ENCODE data around the gene HOXC9. TPM values are rescaled to one million over a fixed set of nuclear protein-coding genes. Genes with fewer than 3 reads are reported as not detected.

Gene HOXC9
- total and polyA plus RNA-seq, 2 experiments from 2014 or later = not detected

DNA sequence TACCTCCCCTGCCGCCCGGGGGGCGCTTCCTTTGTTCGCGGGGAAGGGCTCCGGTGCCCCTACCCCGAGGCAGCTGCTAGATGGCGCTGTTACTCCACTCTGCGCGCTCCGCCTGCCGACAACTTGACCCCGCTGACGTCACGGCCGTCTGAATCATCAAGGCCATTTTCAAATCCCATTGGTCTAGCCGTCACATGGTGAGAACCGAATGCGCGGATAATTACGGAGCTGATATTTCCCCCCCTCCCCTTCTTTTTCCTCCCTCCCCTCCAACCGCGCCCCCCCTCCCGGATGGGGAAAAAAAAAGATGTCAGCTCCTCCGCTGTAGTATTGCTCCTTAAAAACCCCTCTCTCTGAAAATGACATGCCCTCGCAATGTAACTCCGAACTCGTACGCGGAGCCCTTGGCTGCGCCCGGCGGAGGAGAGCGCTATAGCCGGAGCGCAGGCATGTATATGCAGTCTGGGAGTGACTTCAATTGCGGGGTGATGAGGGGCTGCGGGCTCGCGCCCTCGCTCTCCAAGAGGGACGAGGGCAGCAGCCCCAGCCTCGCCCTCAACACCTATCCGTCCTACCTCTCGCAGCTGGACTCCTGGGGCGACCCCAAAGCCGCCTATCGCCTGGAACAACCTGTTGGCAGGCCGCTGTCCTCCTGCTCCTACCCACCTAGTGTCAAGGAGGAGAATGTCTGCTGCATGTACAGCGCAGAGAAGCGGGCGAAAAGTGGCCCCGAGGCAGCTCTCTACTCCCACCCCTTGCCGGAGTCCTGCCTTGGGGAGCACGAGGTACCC lies 14.9 kb upstream of the HOXC9 start, which contains the start of gene HOXC10:
TSS of gene HOXC10 (plus strand) at position 246 of the 791 bp plus-strand sequence. CDS start at position 360, 114 bp downstream.
- H3K9me3 ChIP-seq (ENCODE audit: low read depth) = no peaks in the 10 kb centered on the region
- no peak within 1 kb of the TSS for H3K4me3 ChIP-seq
- no peak within 1 kb of the TSS for H3K27ac ChIP-seq
- H3K27me3 ChIP-seq = peaks cover 100% of the 10 kb centered on the region
- TF ChIP-seq CTCF (IDR thresholded peaks at IDR 0.05; ENCODE audit: low read depth, low read length) = peak; percentile 51
- H3K36me3 ChIP-seq = no peaks in the 10 kb centered on the region
- no peaks in the 10 kb centered on the region for H3K4me1 ChIP-seq (ENCODE audit: low read depth)
- DNase-seq (ENCODE audit: low read depth in 1 of 2, low spot score in 1 of 2) = peak; percentile 80 to 88

DNA sequence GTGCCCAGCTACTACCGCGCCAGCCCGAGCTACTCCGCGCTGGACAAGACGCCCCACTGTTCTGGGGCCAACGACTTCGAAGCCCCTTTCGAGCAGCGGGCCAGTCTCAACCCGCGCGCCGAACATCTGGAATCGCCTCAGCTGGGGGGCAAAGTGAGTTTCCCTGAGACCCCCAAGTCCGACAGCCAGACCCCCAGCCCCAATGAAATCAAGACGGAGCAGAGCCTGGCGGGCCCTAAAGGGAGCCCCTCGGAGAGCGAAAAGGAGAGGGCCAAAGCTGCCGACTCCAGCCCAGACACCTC lies 14.3 kb upstream of the HOXC9 start:
- peaks cover 100% of the 10 kb centered on the region for H3K27me3 ChIP-seq
- TF ChIP-seq CTCF (IDR thresholded peaks at IDR 0.05; ENCODE audit: low read depth, low read length) = no peak
- H3K4me3 ChIP-seq = no peak overlapping the region
- DNase-seq (ENCODE audit: low read depth in 1 of 2, low spot score in 1 of 2) = no peak
- H3K27ac ChIP-seq = no peak overlapping the region
- H3K9me3 ChIP-seq (ENCODE audit: low read depth) = no peaks in the 10 kb centered on the region
- no peaks in the 10 kb centered on the region for H3K4me1 ChIP-seq (ENCODE audit: low read depth)
- H3K36me3 ChIP-seq = no peaks in the 10 kb centered on the region

GRCh38 chr12:53985994-53986685 lies 13.8 kb upstream of the HOXC9 start:
- H3K27ac ChIP-seq = no peak overlapping the region
- no peak overlapping the region for H3K4me3 ChIP-seq
- DNase-seq (ENCODE audit: low read depth in 1 of 2, low spot score in 1 of 2) = no peak
- no peaks in the 10 kb centered on the region for H3K4me1 ChIP-seq (ENCODE audit: low read depth)
- H3K9me3 ChIP-seq (ENCODE audit: low read depth) = no peaks in the 10 kb centered on the region
- H3K27me3 ChIP-seq = peaks cover 100% of the 10 kb centered on the region
- H3K36me3 ChIP-seq = no peaks in the 10 kb centered on the region
- no peak for TF ChIP-seq CTCF (IDR thresholded peaks at IDR 0.05; ENCODE audit: low read depth, low read length)

DNA sequence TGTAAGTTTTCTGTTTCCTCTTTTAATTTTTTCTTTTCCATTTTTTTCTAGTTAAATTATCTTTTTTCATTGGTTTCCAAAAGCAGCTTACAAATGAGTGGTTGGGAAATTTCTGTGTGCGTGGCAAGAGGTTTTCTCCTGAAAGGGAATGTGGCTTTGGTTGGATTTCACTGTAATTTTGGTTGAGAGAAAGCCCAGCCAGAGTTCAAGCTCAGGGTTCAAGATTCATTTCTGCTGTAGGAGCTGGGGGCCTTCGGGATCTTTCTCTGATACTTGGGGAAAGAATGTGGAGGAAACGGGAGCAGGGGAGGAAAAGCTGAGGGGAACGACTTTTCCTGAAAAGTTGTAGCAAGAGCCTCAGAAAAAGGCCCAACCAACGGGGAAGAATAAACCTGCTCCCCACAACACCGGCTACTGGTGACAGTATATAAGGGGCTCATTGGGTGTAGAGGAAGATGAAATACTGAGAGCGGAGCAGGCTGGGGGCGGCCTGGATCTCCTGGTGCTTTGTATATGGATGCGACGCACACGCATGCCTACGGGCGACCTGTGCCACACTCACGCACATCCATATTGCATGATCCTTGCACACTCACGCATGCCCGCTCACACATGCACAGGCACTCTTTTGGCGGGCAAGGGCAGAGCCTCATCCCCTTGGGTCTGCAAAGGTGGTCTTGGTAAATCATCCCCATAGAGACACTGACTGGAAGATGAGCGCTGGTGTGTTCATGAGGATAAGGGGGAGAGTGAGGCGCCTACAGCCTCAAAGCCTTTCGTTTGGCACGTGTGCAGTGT lies 13.1 kb upstream of the HOXC9 start:
- Histone ChIP-seq H3K4me3 (no peak overlapping the region), H3K36me3 (no peaks in the 10 kb centered on the region), H3K9me3 (ENCODE audit: low read depth) (no peaks in the 10 kb centered on the region), H3K27me3 (peaks cover 100% of the 10 kb centered on the region), H3K27ac (no peak overlapping the region), H3K4me1 (ENCODE audit: low read depth) (no peaks in the 10 kb centered on the region)
- TF ChIP-seq CTCF (IDR thresholded peaks at IDR 0.05; ENCODE audit: low read depth, low read length) = no peak
- DNase-seq (ENCODE audit: low read depth in 1 of 2, low spot score in 1 of 2) = no peak

GRCh38 chr12:53987787-53988230 lies 12.2 kb upstream of the HOXC9 start:
- Histone ChIP-seq H3K27me3 (peaks cover 100% of the 10 kb centered on the region), H3K4me1 (ENCODE audit: low read depth) (no peaks in the 10 kb centered on the region)

More at GRCh38 chr12:53987787-53988230, 12.2 kb upstream of the HOXC9 start:
- no peak for DNase-seq (ENCODE audit: low read depth in 1 of 2, low spot score in 1 of 2)
- Histone ChIP-seq H3K36me3 (no peaks in the 10 kb centered on the region), H3K9me3 (ENCODE audit: low read depth) (no peaks in the 10 kb centered on the region), H3K4me3 (no peak overlapping the region), H3K27ac (no peak overlapping the region)
- no peak for TF ChIP-seq CTCF (IDR thresholded peaks at IDR 0.05; ENCODE audit: low read depth, low read length)

Measured in cardiac muscle cell (in vitro differentiated cells and primary cell).